Heart left ventricle (tissue), 16 donors: ENCODE measurements around the gene PER1. TPM values are rescaled to one million over a fixed set of nuclear protein-coding genes. Genes with fewer than 3 reads are reported as not detected.
A peak's percentile ranks its signal among the peaks of the same experiment; 100 is the strongest.

Experiments used
- ATAC-seq, 4 donors: fragments of 200-7000 bp; cut with Tn5 transposase; one replicate each; pipeline ENCODE4 v1.9.1; 2020 to 2022; ENCODE audit warnings: moderate library complexity in 4 of 4, mild to moderate bottlenecking in 3 of 4, moderate number of reproducible peaks in 1 of 4
- DNase-seq, 5 donors: peaks; one replicate each; pipeline ENCODE4 v3.0.0-alpha.2; 2020
- H3K27ac ChIP-seq, 12 donors: fragments of 200-600 bp; sonication (generic) in 4 of 12; one replicate each; pipeline versions ENCODE4 v1.5.0 to v1.8.0; 2016 to 2022; ENCODE audit warnings: mild to moderate bottlenecking in 2 of 12
- H3K27me3 ChIP-seq, 9 donors: fragments of 200-600 bp; sonication (generic) in 2 of 9; one replicate each; pipeline versions ENCODE4 v1.5.1 to v1.8.0; 2016 to 2022; ENCODE audit warnings: mild to moderate bottlenecking in 3 of 9
- H3K36me3 ChIP-seq, 9 donors: fragments of 200-600 bp; sonication (generic) in 2 of 9; one replicate each; pipeline versions ENCODE4 v1.5.0 to v1.8.0; 2018 to 2022; ENCODE audit warnings: mild to moderate bottlenecking in 2 of 9
- H3K4me1 ChIP-seq, 12 donors: fragments of 200-600 bp; sonication (generic) in 4 of 12; one replicate each; pipeline versions ENCODE4 v1.5.0 to v1.8.0; 2016 to 2022; ENCODE audit warnings: mild to moderate bottlenecking in 3 of 12
- H3K4me3 ChIP-seq, 12 donors: fragments of 200-600 bp; sonication (generic) in 4 of 12; one replicate each; pipeline versions ENCODE4 v1.5.0 to v1.8.0; 2017 to 2022; ENCODE audit warnings: mild to moderate bottlenecking in 9 of 12, moderate library complexity in 4 of 12
- H3K9me3 ChIP-seq, 12 donors: fragments of 200-600 bp; sonication (generic) in 4 of 12; one replicate each; pipeline versions ENCODE4 v1.5.0 to v1.8.0; 2016 to 2022; ENCODE audit warnings: mild to moderate bottlenecking in 1 of 12
- CTCF ChIP-seq, 12 donors: fragments of 200-600 bp; sonication (generic) in 4 of 12; IDR thresholded peaks; one replicate each; pipeline versions ENCODE4 v1.5.0 to v1.8.0; 2018 to 2022; ENCODE audit warnings: antibody characterized with exemption in 12 of 12, mild to moderate bottlenecking in 5 of 12
- POLR2A ChIP-seq, 2 donors: fragments of 450-650 bp; IDR thresholded peaks; one replicate each; pipeline ENCODE4 v1.6.1; 2017; ENCODE audit warnings: antibody characterized with exemption in 2 of 2, mild to moderate bottlenecking in 2 of 2, moderate library complexity in 2 of 2
- WGBS, 4 donors: extraction: QIAGEN DNeasy Blood & Tissue Kit in 2 of 4; methylation state at CpG; one replicate each; pipeline versions ENCODE4 v1.1.5 to v1.1.7; 2013 to 2018; 5-methylcytosine and 5-hydroxymethylcytosine counted together
- intact Hi-C, 10 donors: fragments of 100-400 bp; cut with DNase I; formaldehyde crosslinking; loops; one replicate each; pipeline versions ENCODE4 v1.11.1 to v1.14.2; 2022
- polyA plus RNA-seq, 2 donors: library from polyadenylated mRNA; stranded (reverse); fragments of 200-250 nt; gene quantifications; one replicate each; pipeline ENCODE4 v1.2.3, GENCODE V29; 2013
- total RNA-seq, 9 donors: library from RNA; depleted of rRNA in 2 of 9; stranded (reverse); fragments of >200 nt in 2 of 9; fragmentation: NEBNext Ultra II Directional in 3 of 9; extraction: Animal tissue kit (Norgen Biotek cat#: 25700) in 3 of 9; gene quantifications; one replicate each; pipeline versions ENCODE4 v1.1.0 to v1.2.4, GENCODE V29; 2016 to 2023
- donor health status: ischemic (EF 13 %, LVEDD 7.1; RV severe dilation, severe dysfunction).
- donor health status: healthy with polysubstance abuse.
- donor health status: DM: no; HTN: yes; CAD: no.
- donor health status: DM: no; HTN: no; CAD: no.
- donor health status: ischemic (EF 25% LVEDD 6.9; RV normal size, moderate dysfunction).
- donor health status: ischemic (EF 25% LVEDD 5.7; RV mildly dilated, moderate dysfunction).
- donor health status: healthy.
- donor health status: DM: yes; HTN: yes; CAD: no.
- donor health status: ischemic (EF 35%, LVEDD 5.7; RV mildly dilated, moderate dysfunction).
- donor health status: nonischemic (EF 11% LVEDD 7.7; RV severe dilation, severe dysfunction).
- donor health status: DM: yes; HTN: yes; CAD: no.
- donor health status: PGD.
- donor health status: ischemic (EF 29% LVEDD 5.4; RV normal size, mild dysfunction).
- donor health status: nonischemic (EF 23%, LVEDD 6.1; RV moderate dilation, normal function).

The PER1 gene
- total and polyA plus RNA-seq, 11 donors, result 40.2 to 164 (median 92.1) TPM

- intact Hi-C loops, result loop anchor here in 4 of 10 donors (2.0 to 10.0 kb wide), 4 partner anchors 14 to 311 kb away; partner anchors contain the start of genes CYB5D1 (in 1 of the 4), NAA38 (in 1 of the 4) and TMEM88 (in 1 of the 4)
- Histone ChIP-seq H3K36me3 (peaks cover 2 to 35% (median 29%) of the 10 kb centered on the region in 9 donors), H3K4me3 (peak overlapping the region in 10 of 12 donors; percentile 67 to 97 (median 86)), H3K27ac (peak overlapping the region; percentile 98 to 100 (median 100)), H3K9me3 (no peaks in the 10 kb centered on the region), H3K27me3 (no peaks in the 10 kb centered on the region), H3K4me1 (peaks cover 23 to 75% (median 47%) of the 10 kb centered on the region in 12 donors)
- no peak for ATAC-seq
- WGBS, 4 donors, result 38 to 55% (median 44%) methylated on average over 6 to 7 of the region's 7 CpGs
- TF ChIP-seq POLR2A (IDR thresholded peaks at IDR 0.05) (no peak), CTCF (IDR thresholded peaks at IDR 0.05) (no peak)
- DNase-seq, result peak in 1 of 5 donors; percentile 40
Measured at GRCh38 chr17:8153031-8153451, 837 bp upstream of the PER1 start.

- Histone ChIP-seq H3K36me3 (peaks cover 2 to 49% (median 42%) of the 10 kb centered on the region in 9 donors), H3K4me3 (peak overlapping the region; percentile 51 to 97 (median 82)), H3K27ac (peak overlapping the region; percentile 98 to 100 (median 100)), H3K27me3 (no peaks in the 10 kb centered on the region), H3K9me3 (no peaks in the 10 kb centered on the region), H3K4me1 (peaks cover 21 to 65% (median 47%) of the 10 kb centered on the region in 12 donors)
- intact Hi-C loops, result loop anchor here in 5 of 10 donors (1.0 to 10.0 kb wide), 5 partner anchors 12 to 309 kb away; partner anchors contain the start of genes CYB5D1 (in 1 of the 5), NAA38 (in 1 of the 5) and TMEM88 (in 1 of the 5)
- ATAC-seq, result peak; percentile 5 to 31 (median 10)
- DNase-seq, result peak; percentile 90 to 97 (median 94)
- 0 to 1% (median 1%) methylated on average over 18 to 22 of the region's 22 CpGs for WGBS, 4 donors
- TF ChIP-seq POLR2A (IDR thresholded peaks at IDR 0.05) (no peak), CTCF (IDR thresholded peaks at IDR 0.05) (no peak)
Measured at GRCh38 chr17:8151641-8152111, 528 bp downstream of the PER1 start.

GRCh38 chr17:8151120-8151640, 1.0 kb downstream of the PER1 start:
- intact Hi-C loops, result loop anchor here in 4 of 10 donors (1.0 to 10.0 kb wide), 4 partner anchors 12 to 309 kb away; partner anchors contain the start of genes CYB5D1 (in 1 of the 4), NAA38 (in 1 of the 4) and TMEM88 (in 1 of the 4)
- TF ChIP-seq CTCF (IDR thresholded peaks at IDR 0.05) (no peak), POLR2A (IDR thresholded peaks at IDR 0.05) (peak; percentile 65 to 67)
- H3K4me1 ChIP-seq, result peaks cover 21 to 65% (median 47%) of the 10 kb centered on the region in 12 donors
- H3K27me3 ChIP-seq, result no peaks in the 10 kb centered on the region
- peaks cover 6 to 54% (median 47%) of the 10 kb centered on the region in 9 donors for H3K36me3 ChIP-seq
- H3K4me3 ChIP-seq, result peak overlapping the region; percentile 51 to 97 (median 82)
- H3K27ac ChIP-seq, result peak overlapping the region; percentile 98 to 100 (median 100)
- no peaks in the 10 kb centered on the region for H3K9me3 ChIP-seq
- DNase-seq, result peak; percentile 94 to 97 (median 96)
- peak; percentile 16 to 53 (median 44) for ATAC-seq
- 0% methylated on average over 4 to 38 of the region's 38 CpGs for WGBS, 4 donors
